ENCODE measurements around the gene RLIM. TPM values are rescaled to one million over a fixed set of nuclear protein-coding genes. Genes with fewer than 3 reads are reported as not detected.
A peak's percentile ranks its signal among the peaks of the same experiment; 100 is the strongest.

The RLIM gene
- total and polyA plus RNA-seq, 2 experiments from 2014 or later = 10.6 to 32.0 TPM

DNA sequence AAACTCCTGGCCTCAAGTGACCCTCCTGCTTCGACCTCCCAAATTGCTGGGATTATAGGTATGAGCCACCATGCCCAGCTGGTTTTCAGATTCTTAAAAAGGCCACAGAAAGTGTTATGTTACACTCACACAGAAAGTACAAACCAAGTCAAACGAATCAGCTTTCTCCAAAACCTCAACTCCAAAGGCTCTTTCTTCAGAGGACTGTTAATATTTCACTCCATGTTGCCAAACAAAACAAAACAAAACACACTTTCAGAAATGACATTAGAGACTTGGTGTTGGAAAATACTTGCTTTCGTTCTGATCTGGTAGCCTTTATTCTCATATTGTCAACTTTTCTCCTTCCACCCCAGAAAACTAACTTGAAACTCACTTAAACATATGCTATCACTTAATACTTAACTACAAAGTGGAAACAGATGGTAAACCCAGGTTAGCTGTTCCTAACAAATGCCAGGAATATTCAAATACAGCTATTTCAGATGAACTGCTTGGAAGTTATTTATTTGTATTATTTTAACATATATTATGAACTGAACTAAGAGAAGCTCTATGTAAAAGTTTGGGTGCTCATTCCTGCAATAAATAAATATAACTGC is 34.7 kb downstream of the RLIM start:
- no peak overlapping the region for H3K27ac ChIP-seq

GRCh38 chrX:74578137-74578536 is 36.3 kb downstream of the RLIM start:
- Histone ChIP-seq H3K36me3 (no peaks in the 10 kb centered on the region), H3K27ac (no peak overlapping the region), H3K4me1 (ENCODE audit: low read depth) (no peaks in the 10 kb centered on the region), H3K9me3 (ENCODE audit: low read depth) (no peaks in the 10 kb centered on the region), H3K27me3 (no peaks in the 10 kb centered on the region), H3K4me3 (no peak overlapping the region)
- DNase-seq (ENCODE audit: low read depth in 1 of 2, low spot score in 1 of 2) = no peak
- no peak for TF ChIP-seq CTCF (IDR thresholded peaks at IDR 0.05; ENCODE audit: low read depth, low read length)

More for the DNA sequence above, 34.7 kb downstream of the RLIM start:
- Histone ChIP-seq H3K9me3 (ENCODE audit: low read depth) (no peaks in the 10 kb centered on the region), H3K4me1 (ENCODE audit: low read depth) (no peaks in the 10 kb centered on the region), H3K4me3 (no peak overlapping the region), H3K27me3 (no peaks in the 10 kb centered on the region), H3K36me3 (no peaks in the 10 kb centered on the region)
- TF ChIP-seq CTCF (IDR thresholded peaks at IDR 0.05; ENCODE audit: low read depth, low read length) = no peak
- DNase-seq (ENCODE audit: low read depth in 1 of 2, low spot score in 1 of 2) = peak in 1 of 2 donors; percentile 5

DNA sequence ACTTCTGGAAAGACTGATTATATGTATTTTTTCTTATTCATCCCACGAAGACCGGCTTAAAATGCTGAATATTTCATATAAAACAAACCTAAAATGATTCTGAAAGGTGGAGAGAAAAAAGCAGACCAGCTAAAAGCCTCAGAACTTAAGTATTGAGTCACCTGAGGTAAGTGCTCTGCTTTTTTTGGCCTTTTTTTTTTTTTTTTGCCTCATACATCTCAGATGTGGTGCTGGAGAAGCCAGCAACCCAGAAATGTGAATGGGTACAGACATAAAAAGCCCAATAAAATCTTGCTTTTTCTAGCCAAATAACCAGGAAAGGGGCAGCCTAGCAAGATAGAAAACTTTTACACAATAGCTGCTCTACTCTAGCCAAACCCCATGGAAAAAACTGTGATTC is 57.0 kb downstream of the RLIM start:
- Histone ChIP-seq H3K36me3 (no peaks in the 10 kb centered on the region), H3K27me3 (no peaks in the 10 kb centered on the region), H3K9me3 (ENCODE audit: low read depth) (no peaks in the 10 kb centered on the region), H3K4me1 (ENCODE audit: low read depth) (no peaks in the 10 kb centered on the region), H3K4me3 (no peak overlapping the region), H3K27ac (no peak overlapping the region)
- no peak for TF ChIP-seq CTCF (IDR thresholded peaks at IDR 0.05; ENCODE audit: low read depth, low read length)
- DNase-seq (ENCODE audit: low read depth in 1 of 2, low spot score in 1 of 2) = no peak

DNA sequence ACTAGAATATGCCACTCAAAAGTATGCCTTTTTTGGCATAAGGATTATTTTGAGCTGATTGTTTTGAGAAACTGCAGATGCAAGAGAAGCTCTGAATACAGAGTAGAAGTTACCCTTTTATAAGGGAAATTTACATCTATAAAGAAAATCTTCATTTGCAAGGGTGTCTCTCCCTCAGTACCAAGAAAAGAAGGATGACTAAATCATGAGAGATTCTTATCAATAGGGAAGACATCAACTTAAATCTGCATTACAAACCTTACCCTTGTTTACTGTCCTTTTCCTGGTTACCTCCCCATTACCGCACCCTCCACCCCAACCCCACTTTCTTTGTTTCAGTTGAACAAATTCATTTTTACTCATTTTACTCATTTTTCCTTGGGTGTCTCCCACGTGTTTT is 62.5 kb downstream of the RLIM start:
- no peak for TF ChIP-seq CTCF (IDR thresholded peaks at IDR 0.05; ENCODE audit: low read depth, low read length)
- H3K4me3 ChIP-seq = no peak overlapping the region
- H3K36me3 ChIP-seq = no peaks in the 10 kb centered on the region
- no peaks in the 10 kb centered on the region for H3K27me3 ChIP-seq
- DNase-seq (ENCODE audit: low read depth in 1 of 2, low spot score in 1 of 2) = no peak
- no peaks in the 10 kb centered on the region for H3K9me3 ChIP-seq (ENCODE audit: low read depth)
- no peaks in the 10 kb centered on the region for H3K4me1 ChIP-seq (ENCODE audit: low read depth)
- no peak overlapping the region for H3K27ac ChIP-seq

DNA sequence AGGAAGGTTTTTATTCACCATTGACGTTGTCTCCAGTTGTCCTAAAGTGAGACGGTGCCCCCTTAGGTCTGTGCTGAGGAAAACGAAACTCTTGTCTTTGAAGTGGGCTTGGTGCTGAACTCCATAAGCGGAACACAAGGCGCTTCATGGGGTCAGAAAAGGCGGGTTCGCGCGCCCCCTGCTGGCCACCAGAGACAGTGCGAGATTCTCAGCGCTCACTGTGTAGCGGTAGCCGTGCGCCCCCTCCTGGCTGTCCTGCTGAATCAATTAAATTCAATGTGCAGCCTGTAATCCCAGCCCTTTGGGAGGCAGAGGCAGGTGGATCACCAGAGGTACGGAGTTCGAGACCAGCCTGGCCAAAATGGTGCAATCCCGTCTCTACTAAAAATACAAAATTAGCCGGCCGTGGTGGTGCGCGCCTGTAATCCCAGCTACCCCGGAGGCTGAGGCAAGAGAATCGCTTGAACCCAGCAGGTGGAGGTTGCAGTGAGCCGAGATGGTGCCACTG is 64.1 kb downstream of the RLIM start:
- H3K4me3 ChIP-seq = no peak overlapping the region
- peak; percentile 84 for DNase-seq (ENCODE audit: low read depth in 1 of 2, low spot score in 1 of 2)

More for the DNA sequence above, 64.1 kb downstream of the RLIM start:
- no peaks in the 10 kb centered on the region for H3K36me3 ChIP-seq
- no peaks in the 10 kb centered on the region for H3K9me3 ChIP-seq (ENCODE audit: low read depth)
- no peaks in the 10 kb centered on the region for H3K27me3 ChIP-seq
- H3K4me1 ChIP-seq (ENCODE audit: low read depth) = no peaks in the 10 kb centered on the region
- peak; percentile 92 for TF ChIP-seq CTCF (IDR thresholded peaks at IDR 0.05; ENCODE audit: low read depth, low read length)
- no peak overlapping the region for H3K27ac ChIP-seq
